Measurements from ENCODE around the gene EIF4G1.
"Not testable (repeated sequence)": the region's sequence is repeated elsewhere in the genome, so short reads cannot be mapped to it uniquely, and the experiment has no call there.

Gene EIF4G1

GRCh38 chr3:184314363-184314699 is at the start of gene EIF4G1:
TSS of gene EIF4G1 (plus strand) at chr3:184314606. CDS start at chr3:184315797, 1,191 bp downstream.
- peak; percentile 85 for DNase-seq (ENCODE audit: low read depth)

GRCh38 chr3:184267249-184267648 is 47.2 kb upstream of the EIF4G1 start:
- not testable (repeated sequence) for DNase-seq (ENCODE audit: low read depth)

GRCh38 chr3:184272269-184272668 is 42.1 kb upstream of the EIF4G1 start:
- DNase-seq (ENCODE audit: low read depth) = no peak

- no peak for DNase-seq (ENCODE audit: low read depth)
These were observed 39.1 kb upstream of the EIF4G1 start for GRCh38 chr3:184275381-184275701.

- DNase-seq (ENCODE audit: low read depth) = no peak
These were observed 38.2 kb upstream of the EIF4G1 start, which contains the start of gene ECE2 for GRCh38 chr3:184275961-184276910. TSS of gene ECE2 (plus strand) at chr3:184276022. CDS start at chr3:184276154, 132 bp downstream.

- DNase-seq (ENCODE audit: low read depth) = no peak
These were observed 37.0 kb upstream of the EIF4G1 start for GRCh38 chr3:184277366-184277765.

GRCh38 chr3:184282941-184283340 is 31.5 kb upstream of the EIF4G1 start:
- DNase-seq (ENCODE audit: low read depth) = no peak

- no peak for DNase-seq (ENCODE audit: low read depth)
These were observed 30.7 kb upstream of the EIF4G1 start for GRCh38 chr3:184283681-184284080.

GRCh38 chr3:184284696-184285095 is 29.7 kb upstream of the EIF4G1 start:
- DNase-seq (ENCODE audit: low read depth) = no peak

GRCh38 chr3:184289426-184289938 is 24.9 kb upstream of the EIF4G1 start:
- DNase-seq (ENCODE audit: low read depth) = peak; percentile 28

GRCh38 chr3:184290331-184290730 is 24.1 kb upstream of the EIF4G1 start:
- no peak for DNase-seq (ENCODE audit: low read depth)

GRCh38 chr3:184291044-184291737 is 23.2 kb upstream of the EIF4G1 start:
- no peak for DNase-seq (ENCODE audit: low read depth)

GRCh38 chr3:184291738-184292445 is 22.5 kb upstream of the EIF4G1 start:
- DNase-seq (ENCODE audit: low read depth) = no peak

- no peak for DNase-seq (ENCODE audit: low read depth)
These were observed 18.6 kb upstream of the EIF4G1 start for GRCh38 chr3:184295771-184296170.

- no peak for DNase-seq (ENCODE audit: low read depth)
These were observed 17.8 kb upstream of the EIF4G1 start for GRCh38 chr3:184296616-184297015.

GRCh38 chr3:184298759-184299487 is 15.5 kb upstream of the EIF4G1 start, which contains the start of gene PSMD2:
TSS of gene PSMD2 (plus strand) at chr3:184299241. CDS start at chr3:184299267, 26 bp downstream.
- DNase-seq (ENCODE audit: low read depth) = peak; percentile 96

- DNase-seq (ENCODE audit: low read depth) = no peak
These were observed 14.7 kb upstream of the EIF4G1 start for GRCh38 chr3:184299488-184300377.

- no peak for DNase-seq (ENCODE audit: low read depth)
These were observed 14.1 kb upstream of the EIF4G1 start for GRCh38 chr3:184300378-184300720.

- DNase-seq (ENCODE audit: low read depth) = no peak
These were observed 8.8 kb upstream of the EIF4G1 start for GRCh38 chr3:184305577-184305976.

- DNase-seq (ENCODE audit: low read depth) = no peak
These were observed 7.9 kb upstream of the EIF4G1 start for GRCh38 chr3:184306341-184306972.
